T47D (cell line): ENCODE measurements around the gene TLR4.

Experiments
- DNase-seq, 2 experiments: peaks; one replicate each; pipeline versions ENCODE4 v3.0.0 to v3.0.0-alpha.2; 2011 to 2012; ENCODE audit warnings: low read depth in 1 of 2, low spot score in 1 of 2
- JUND ChIP-seq: IDR thresholded peaks from 2 replicates; pipeline ENCODE4 v1.6.1; 2012; ENCODE audit warnings: low read depth
- in situ Hi-C: cut with HindIII; loops from 2 replicates; pipeline ENCODE4 v1.10.0; 2016; ENCODE audit warnings: low sequenced_read_pairs, low pct_unique_long_range_greater_than_20kb

TLR4 gene

GRCh38 chr9:117739206-117739605 is 35.0 kb downstream of the TLR4 start:
- in situ Hi-C loops, result no loop called here
- TF ChIP-seq JUND, result no peak
- DNase-seq, result no peak

GRCh38 chr9:117739624-117740347 is 35.6 kb downstream of the TLR4 start:
- TF ChIP-seq JUND, result no peak
- in situ Hi-C loops, result no loop called here
- DNase-seq, result no peak

GRCh38 chr9:117742131-117742530 is 37.9 kb downstream of the TLR4 start:
- no peak for TF ChIP-seq JUND
- no peak for DNase-seq
- in situ Hi-C loops, result no loop called here

GRCh38 chr9:117744369-117744768 is 40.2 kb downstream of the TLR4 start:
- DNase-seq, result no peak
- in situ Hi-C loops, result no loop called here
- TF ChIP-seq JUND, result no peak

- DNase-seq, result no peak
- in situ Hi-C loops, result no loop called here
- no peak for TF ChIP-seq JUND
Observed at GRCh38 chr9:117744856-117745389, 40.7 kb downstream of the TLR4 start.

GRCh38 chr9:117745598-117745997 is 41.4 kb downstream of the TLR4 start:
- DNase-seq, result no peak
- TF ChIP-seq JUND, result no peak
- in situ Hi-C loops, result no loop called here

GRCh38 chr9:117746263-117746662 is 42.1 kb downstream of the TLR4 start:
- no peak for TF ChIP-seq JUND
- no peak for DNase-seq
- in situ Hi-C loops, result no loop called here

GRCh38 chr9:117747386-117747970 is 43.3 kb downstream of the TLR4 start:
- in situ Hi-C loops, result no loop called here

GRCh38 chr9:117750401-117750800 is 46.2 kb downstream of the TLR4 start:
- in situ Hi-C loops, result no loop called here
- no peak for DNase-seq
- no peak for TF ChIP-seq JUND

More at GRCh38 chr9:117747386-117747970, 43.3 kb downstream of the TLR4 start:
- no peak for DNase-seq
- no peak for TF ChIP-seq JUND

GRCh38 chr9:117752894-117753293 is 48.7 kb downstream of the TLR4 start:
- DNase-seq, result no peak
- TF ChIP-seq JUND, result no peak
- in situ Hi-C loops, result no loop called here

GRCh38 chr9:117757561-117758190 is 53.5 kb downstream of the TLR4 start:
- no peak for TF ChIP-seq JUND
- in situ Hi-C loops, result no loop called here
- no peak for DNase-seq

GRCh38 chr9:117763314-117763713 is 59.1 kb downstream of the TLR4 start:
- no peak for DNase-seq
- no peak for TF ChIP-seq JUND
- in situ Hi-C loops, result no loop called here

GRCh38 chr9:117768750-117769395 is 64.7 kb downstream of the TLR4 start:
- in situ Hi-C loops, result no loop called here
- TF ChIP-seq JUND, result no peak
- no peak for DNase-seq
